Spleen (tissue), 11 donors: ENCODE data around the gene ABHD6. TPM values are rescaled to one million over a fixed set of nuclear protein-coding genes. Genes with fewer than 3 reads are reported as not detected.

ENCODE experiments used
- DNase-seq: peaks from one replicate; pipeline ENCODE4 v3.0.0-alpha.2; 2020
- H3K27ac ChIP-seq, 8 donors: fragments of 200-600 bp; sonication (generic) in 7 of 8; 1 replicate in 4 of 8; 2 replicates in 4 of 8; pipeline versions ENCODE4 v1.5.0 to v1.8.0; 2016 to 2021; ENCODE audit warnings: inconsistent platforms in 4 of 8, mild to moderate bottlenecking in 4 of 8, moderate library complexity in 1 of 8
- H3K27me3 ChIP-seq, 7 donors: fragments of 200-600 bp; sonication (generic) in 6 of 7; replicated peaks in 1 of 7; 1 replicate in 4 of 7; 2 replicates in 3 of 7; pipeline versions ENCODE4 v1.5.0 to v1.8.0; 2016 to 2021; ENCODE audit warnings: inconsistent platforms in 3 of 7, mild to moderate bottlenecking in 1 of 7
- H3K36me3 ChIP-seq, 6 donors: fragments of 200-600 bp; sonication (generic) in 5 of 6; 1 replicate in 4 of 6; 2 replicates in 2 of 6; pipeline versions ENCODE4 v1.5.0 to v1.8.0; 2016 to 2021; ENCODE audit warnings: inconsistent platforms in 2 of 6
- H3K4me1 ChIP-seq, 6 donors: fragments of 200-600 bp; sonication (generic) in 5 of 6; 1 replicate in 3 of 6; 2 replicates in 3 of 6; pipeline versions ENCODE4 v1.5.0 to v1.8.0; 2016 to 2021; ENCODE audit warnings: inconsistent platforms in 3 of 6
- H3K4me3 ChIP-seq, 8 donors: fragments of 200-600 bp; sonication (generic) in 7 of 8; 1 replicate in 4 of 8; 2 replicates in 4 of 8; pipeline versions ENCODE4 v1.5.0 to v1.8.0; 2016 to 2021; ENCODE audit warnings: inconsistent platforms in 4 of 8, mild to moderate bottlenecking in 4 of 8, moderate library complexity in 2 of 8
- H3K9me3 ChIP-seq, 8 donors: fragments of 200-600 bp; sonication (generic) in 7 of 8; 1 replicate in 4 of 8; 2 replicates in 4 of 8; pipeline versions ENCODE4 v1.5.0 to v1.8.0; 2016 to 2021; ENCODE audit warnings: inconsistent platforms in 4 of 8
- POLR2A ChIP-seq, 3 donors: fragments of 450-650 bp; IDR thresholded peaks; one replicate each; pipeline ENCODE4 v1.5.1; 2017; ENCODE audit warnings: antibody characterized with exemption in 3 of 3, mild to moderate bottlenecking in 1 of 3
- POLR2AphosphoS5 ChIP-seq, 3 donors: sonication (generic); formaldehyde crosslinking; IDR thresholded peaks; one replicate each; pipeline ENCODE4 v1.5.1; 2017; ENCODE audit warnings: antibody characterized with exemption in 3 of 3
- WGBS, 5 donors: extraction: QIAGEN DNeasy Blood & Tissue Kit in 3 of 5; methylation state at CpG; one replicate each; pipeline versions ENCODE4 v1.1.5 to v1.1.7; 2013 to 2018; 5-methylcytosine and 5-hydroxymethylcytosine counted together
- intact Hi-C: fragments of 100-400 bp; cut with DNase I; formaldehyde crosslinking; loops from one replicate; pipeline ENCODE4 v1.15.0; 2023; ENCODE audit warnings: low total_unique reads
- polyA plus RNA-seq, 3 donors: library from polyadenylated mRNA; stranded (reverse); fragments of 200-250 nt; gene quantifications; one replicate each; pipeline ENCODE4 v1.2.1, GENCODE V29; 2013
- total RNA-seq, 7 donors: library from RNA; depleted of rRNA in 3 of 7; stranded (reverse); fragments of >200 nt in 3 of 7; fragmentation: NEBNext Ultra II Directional in 4 of 7; extraction: Animal tissue kit (Norgen Biotek cat#: 25700) in 4 of 7; gene quantifications; one replicate each; pipeline versions ENCODE4 v1.1.0 to v1.2.1, GENCODE V29; 2016 to 2021
- TF ChIP-seq, protein P1 (sequence below), 11 experiments: fragments of 200-600 bp in 7 of 11; fragments of 450-650 bp in 4 of 11; sonication (generic) in 4 of 11; IDR thresholded peaks in 8 of 11; conservative IDR thresholded peaks in 3 of 11; 1 replicate in 7 of 11; 2 replicates in 4 of 11; pipeline versions ENCODE4 v1.4.0 to v1.8.0; 2016 to 2021; ENCODE audit warnings: antibody characterized with exemption in 11 of 11, inconsistent platforms in 4 of 11, mild to moderate bottlenecking in 1 of 11
- donor health status: healthy with polysubstance abuse.
- donor health status: DM: no; HTN: no; CAD: no; lungs with moderate emphysema.
- donor health status: DM: no; HTN: no; CAD: no.
- donor health status: Bipolar disorder and iron deficiency.
- donor health status: healthy.
- donor health status: DM: no; HTN: no; CAD: no.
- donor health status: DM: yes; HTN: yes; CAD: no.

Gene ABHD6
- total and polyA plus RNA-seq, 10 donors = 17.2 to 79.9 (median 48.4) TPM

GRCh38 chr3:58305882-58306711 is 68.5 kb downstream of the ABHD6 start, which contains the start of the genes HTD2 and RPP14:
TSS of gene HTD2 (plus strand) at chr3:58306520. CDS start at chr3:58317614, 11,094 bp downstream.
TSS of gene RPP14 (plus strand) at chr3:58306245. CDS start at chr3:58310330, 4,085 bp downstream.
- peaks cover 0 to 4% (median 0%) of the 10 kb centered on the region in 7 donors for H3K27me3 ChIP-seq
- TF ChIP-seq POLR2A (IDR thresholded peaks at IDR 0.05) = peak in 1 of 3 donors; percentile 59
- peak; percentile 96 to 97 (median 97) for TF ChIP-seq POLR2AphosphoS5 (IDR thresholded peaks at IDR 0.05)
- TF ChIP-seq, protein P1, sequence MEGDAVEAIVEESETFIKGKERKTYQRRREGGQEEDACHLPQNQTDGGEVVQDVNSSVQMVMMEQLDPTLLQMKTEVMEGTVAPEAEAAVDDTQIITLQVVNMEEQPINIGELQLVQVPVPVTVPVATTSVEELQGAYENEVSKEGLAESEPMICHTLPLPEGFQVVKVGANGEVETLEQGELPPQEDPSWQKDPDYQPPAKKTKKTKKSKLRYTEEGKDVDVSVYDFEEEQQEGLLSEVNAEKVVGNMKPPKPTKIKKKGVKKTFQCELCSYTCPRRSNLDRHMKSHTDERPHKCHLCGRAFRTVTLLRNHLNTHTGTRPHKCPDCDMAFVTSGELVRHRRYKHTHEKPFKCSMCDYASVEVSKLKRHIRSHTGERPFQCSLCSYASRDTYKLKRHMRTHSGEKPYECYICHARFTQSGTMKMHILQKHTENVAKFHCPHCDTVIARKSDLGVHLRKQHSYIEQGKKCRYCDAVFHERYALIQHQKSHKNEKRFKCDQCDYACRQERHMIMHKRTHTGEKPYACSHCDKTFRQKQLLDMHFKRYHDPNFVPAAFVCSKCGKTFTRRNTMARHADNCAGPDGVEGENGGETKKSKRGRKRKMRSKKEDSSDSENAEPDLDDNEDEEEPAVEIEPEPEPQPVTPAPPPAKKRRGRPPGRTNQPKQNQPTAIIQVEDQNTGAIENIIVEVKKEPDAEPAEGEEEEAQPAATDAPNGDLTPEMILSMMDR (IDR thresholded peaks at IDR 0.05 in 8 of 11, conservative IDR thresholded peaks at IDR 0.05 in 3 of 11) = peak; percentile 96 to 99 (median 98)
- peak within 1 kb of the TSS; percentile 57 to 83 (median 72) for H3K4me3 ChIP-seq
- H3K9me3 ChIP-seq = peaks cover 0 to 14% (median 10%) of the 10 kb centered on the region in 8 donors
- intact Hi-C loops = loop anchor here (10.0 kb wide), 1 partner anchor 301 kb away; the partner anchor contains the start of gene FLNB
- 4 to 6% (median 5%) methylated on average over 50 to 71 of the region's 71 CpGs for WGBS, 5 donors
- peaks cover under 1 to 24% (median 11%) of the 10 kb centered on the region in 6 donors for H3K36me3 ChIP-seq
- peak; percentile 100 for DNase-seq
- H3K4me1 ChIP-seq = peaks cover 26 to 40% (median 33%) of the 10 kb centered on the region in 6 donors
- H3K27ac ChIP-seq = peak within 1 kb of the TSS; percentile 96 to 99 (median 97)

- H3K9me3 ChIP-seq = no peaks in the 10 kb centered on the region
- intact Hi-C loops = loop anchor here (10.0 kb wide), 1 partner anchor 303 kb away; the partner anchor contains the start of gene FLNB
- TF ChIP-seq POLR2AphosphoS5 (IDR thresholded peaks at IDR 0.05) = no peak
- TF ChIP-seq POLR2A (IDR thresholded peaks at IDR 0.05) = no peak
- TF ChIP-seq, protein P1 (IDR thresholded peaks at IDR 0.05 in 8 of 11, conservative IDR thresholded peaks at IDR 0.05 in 3 of 11) = peak in 8 of 11 experiments; percentile 22 to 67 (median 48)
- peak overlapping the region; percentile 96 to 99 (median 97) for H3K27ac ChIP-seq
- H3K27me3 ChIP-seq = no peaks in the 10 kb centered on the region
- DNase-seq = no peak
- peaks cover 8 to 41% (median 28%) of the 10 kb centered on the region in 6 donors for H3K36me3 ChIP-seq
- H3K4me3 ChIP-seq = peak overlapping the region in 7 of 8 donors; percentile 57 to 78 (median 69)
- WGBS, 5 donors = 31 to 47% (median 37%) methylated on average over 10 of the region's 10 CpGs
- peaks cover 26 to 47% (median 33%) of the 10 kb centered on the region in 6 donors for H3K4me1 ChIP-seq
Observed at GRCh38 chr3:58307639-58308215, 70.1 kb downstream of the ABHD6 start.

GRCh38 chr3:58308728-58309127 is 71.1 kb downstream of the ABHD6 start:
- 32 to 67% (median 54%) methylated on average over 1 of the region's 1 CpG for WGBS, 5 donors
- TF ChIP-seq POLR2AphosphoS5 (IDR thresholded peaks at IDR 0.05) (no peak), POLR2A (IDR thresholded peaks at IDR 0.05) (no peak)
- TF ChIP-seq, protein P1 (IDR thresholded peaks at IDR 0.05 in 8 of 11, conservative IDR thresholded peaks at IDR 0.05 in 3 of 11) = no peak
- Histone ChIP-seq H3K27me3 (no peaks in the 10 kb centered on the region), H3K4me1 (peaks cover 26 to 47% (median 33%) of the 10 kb centered on the region in 6 donors), H3K4me3 (no peak overlapping the region), H3K27ac (peak overlapping the region in 1 of 8 donors; percentile 97), H3K36me3 (peaks cover 8 to 51% (median 38%) of the 10 kb centered on the region in 6 donors), H3K9me3 (no peaks in the 10 kb centered on the region)
- DNase-seq = no peak
- intact Hi-C loops = loop anchor here (10.0 kb wide), 1 partner anchor 304 kb away; the partner anchor contains the start of gene FLNB
